HTR-8/SVneo (cell line): Measurements from ENCODE around the gene ZNF248.
A peak's percentile ranks its signal among the peaks of the same experiment; 100 is the strongest.
"Not testable (repeated sequence)": the region's sequence is repeated elsewhere in the genome, so short reads cannot be mapped to it uniquely, and the experiment has no call there.

ENCODE experiments used
- DNase-seq: peaks from one replicate; pipeline ENCODE4 v3.0.0; 2011; ENCODE audit warnings: low spot score, mixed read lengths; ENCODE audit not compliant: insufficient read length
- FAIRE-seq: peaks from 2 replicates; lab custom pipeline; 2011; peaks lifted over from hg19 to GRCh38; lab: Jason Lieb, UNC

ZNF248 gene

GRCh38 chr10:37754538-37755323 is 102.7 kb downstream of the ZNF248 start:
- FAIRE-seq = no peak
- DNase-seq = peak; percentile 26

GRCh38 chr10:37752334-37752875 is 105.0 kb downstream of the ZNF248 start:
- FAIRE-seq (no peak), DNase-seq (no peak)

- FAIRE-seq (no peak), DNase-seq (no peak)
These were observed 109.2 kb downstream of the ZNF248 start for GRCh38 chr10:37748170-37748569.

GRCh38 chr10:37747081-37747480 is 110.3 kb downstream of the ZNF248 start:
- FAIRE-seq (no peak), DNase-seq (no peak)

GRCh38 chr10:37741831-37742230 is 115.6 kb downstream of the ZNF248 start:
- no peak for DNase-seq
- no peak for FAIRE-seq

GRCh38 chr10:37739181-37739580 is 118.2 kb downstream of the ZNF248 start:
- FAIRE-seq = no peak

GRCh38 chr10:37738241-37738640 is 119.2 kb downstream of the ZNF248 start:
- FAIRE-seq, DNase-seq: not testable (repeated sequence)

More at GRCh38 chr10:37739181-37739580, 118.2 kb downstream of the ZNF248 start:
- no peak for DNase-seq

- no peak for DNase-seq
- FAIRE-seq = no peak
These were observed 120.1 kb downstream of the ZNF248 start for GRCh38 chr10:37737336-37737735.

- DNase-seq = no peak
- no peak for FAIRE-seq
These were observed 121.3 kb downstream of the ZNF248 start for GRCh38 chr10:37736120-37736519.

- FAIRE-seq (no peak), DNase-seq (peak; percentile 31)
These were observed 122.4 kb downstream of the ZNF248 start for GRCh38 chr10:37734971-37735370.
